Gastroesophageal sphincter (tissue), 3 donors: ENCODE data around the gene SIRT2.

ENCODE experiments used
- POLR2A ChIP-seq, 2 donors: fragments of 450-650 bp; IDR thresholded peaks; one replicate each; pipeline ENCODE4 v1.6.1; 2017; ENCODE audit warnings: antibody characterized with exemption in 2 of 2, mild to moderate bottlenecking in 2 of 2, moderate library complexity in 1 of 2
- TF ChIP-seq, protein P1 (sequence below), 4 experiments: fragments of 200-600 bp in 2 of 4; fragments of 450-650 bp in 2 of 4; sonication (generic) in 1 of 4; IDR thresholded peaks; one replicate each; pipeline ENCODE4 v1.5.1; 2017 to 2019; ENCODE audit warnings: antibody characterized with exemption in 4 of 4, mild to moderate bottlenecking in 2 of 4, moderate library complexity in 2 of 4

DNA sequence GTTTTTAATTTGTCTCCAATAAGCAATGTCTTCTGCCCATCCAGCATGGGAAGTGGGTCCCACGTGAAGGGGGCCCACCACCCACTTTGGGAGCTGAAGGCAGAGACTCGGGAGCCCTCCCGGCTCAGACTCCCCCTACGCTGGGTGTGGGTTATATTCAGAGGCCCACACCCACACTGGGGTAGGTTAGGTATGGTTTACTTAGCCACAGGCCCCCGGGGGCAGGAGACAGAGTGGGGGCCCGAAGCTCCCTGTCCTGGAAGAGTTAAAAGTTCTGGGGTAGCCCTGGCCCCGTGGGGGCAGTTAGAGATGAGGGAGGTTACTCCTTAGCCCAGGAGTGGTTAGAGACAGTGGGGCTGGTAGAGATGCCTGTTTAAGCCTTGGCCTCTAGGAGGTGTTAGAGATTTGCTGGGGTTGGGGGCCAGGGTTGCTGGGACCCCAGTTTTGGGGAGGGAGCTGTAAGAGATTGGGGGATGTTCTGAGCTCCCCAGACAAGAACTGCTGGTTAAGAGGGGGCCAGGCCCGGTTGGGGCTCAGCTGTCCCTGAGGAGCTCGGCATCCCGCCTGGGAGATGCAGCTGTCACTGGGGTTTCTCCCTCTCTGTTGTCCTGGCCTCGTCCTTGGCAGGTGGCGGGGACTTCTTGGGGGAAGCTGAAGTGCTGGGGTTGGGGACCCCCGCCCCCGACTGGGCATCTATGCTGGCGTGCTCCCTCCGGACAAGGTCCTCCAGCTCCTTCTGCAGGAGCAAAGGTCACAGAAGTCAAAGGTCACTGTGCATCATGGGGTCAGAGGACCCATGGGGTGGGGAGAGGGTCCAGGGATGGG, 20.6 kb downstream of the SIRT2 start:
- TF ChIP-seq, protein P1, sequence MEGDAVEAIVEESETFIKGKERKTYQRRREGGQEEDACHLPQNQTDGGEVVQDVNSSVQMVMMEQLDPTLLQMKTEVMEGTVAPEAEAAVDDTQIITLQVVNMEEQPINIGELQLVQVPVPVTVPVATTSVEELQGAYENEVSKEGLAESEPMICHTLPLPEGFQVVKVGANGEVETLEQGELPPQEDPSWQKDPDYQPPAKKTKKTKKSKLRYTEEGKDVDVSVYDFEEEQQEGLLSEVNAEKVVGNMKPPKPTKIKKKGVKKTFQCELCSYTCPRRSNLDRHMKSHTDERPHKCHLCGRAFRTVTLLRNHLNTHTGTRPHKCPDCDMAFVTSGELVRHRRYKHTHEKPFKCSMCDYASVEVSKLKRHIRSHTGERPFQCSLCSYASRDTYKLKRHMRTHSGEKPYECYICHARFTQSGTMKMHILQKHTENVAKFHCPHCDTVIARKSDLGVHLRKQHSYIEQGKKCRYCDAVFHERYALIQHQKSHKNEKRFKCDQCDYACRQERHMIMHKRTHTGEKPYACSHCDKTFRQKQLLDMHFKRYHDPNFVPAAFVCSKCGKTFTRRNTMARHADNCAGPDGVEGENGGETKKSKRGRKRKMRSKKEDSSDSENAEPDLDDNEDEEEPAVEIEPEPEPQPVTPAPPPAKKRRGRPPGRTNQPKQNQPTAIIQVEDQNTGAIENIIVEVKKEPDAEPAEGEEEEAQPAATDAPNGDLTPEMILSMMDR (IDR thresholded peaks at IDR 0.05): no peak
- no peak for TF ChIP-seq POLR2A (IDR thresholded peaks at IDR 0.05)
